Measurements from ENCODE around the gene CAP1. TPM values are rescaled to one million over a fixed set of nuclear protein-coding genes. Genes with fewer than 3 reads are reported as not detected.

The CAP1 gene
- total and polyA plus RNA-seq, 2 of the 4 experiments (the other 2 are of a cell fraction): 434 to 756 TPM

GRCh38 chr1:40057310-40058030 lies 16.9 kb downstream of the CAP1 start (continued):
- TF ChIP-seq CTCF (conservative IDR thresholded peaks at IDR 0.05; ENCODE audit: low read depth, low read length) (no peak), ELK1 (IDR thresholded peaks at IDR 0.05; ENCODE audit: borderline replicate concordance, low read depth, low read length) (no peak)
